Keratinocyte (primary cell): ENCODE data around the gene ANKRD45.
"Not testable (repeated sequence)": the region's sequence is repeated elsewhere in the genome, so short reads cannot be mapped to it uniquely, and the experiment has no call there.

ENCODE experiments used
- CTCF ChIP-seq, 3 experiments: IDR thresholded peaks in 1 of 3; conservative IDR thresholded peaks in 1 of 3; optimal IDR thresholded peaks in 1 of 3; 2 replicates in 2 of 3; 3 replicates in 1 of 3; pipeline versions ENCODE3 to v1.5.1; 2011; ENCODE audit warnings: low read length in 3 of 3, mild to moderate bottlenecking in 3 of 3, moderate library complexity in 2 of 3, control low read depth in 1 of 3, inconsistent platforms in 1 of 3; ENCODE audit not compliant: insufficient read depth in 2 of 3; ENCODE audit errors: extremely low read depth in 1 of 3
- EZH2 ChIP-seq: IDR thresholded peaks from one replicate; pipeline ENCODE4 v1.6.1; 2012; ENCODE audit warnings: inconsistent platforms, mild to moderate bottlenecking, low read length, moderate library complexity

- not testable (repeated sequence) for TF ChIP-seq EZH2; CTCF (optimal IDR thresholded peaks at IDR 0.05 in 1 of 3, IDR thresholded peaks at IDR 0.05 in 1 of 3, conservative IDR thresholded peaks at IDR 0.05 in 1 of 3; ENCODE audit: extremely low read depth in 1 of 3, insufficient read depth in 2 of 3, low read length in 3 of 3)
These were observed 27.1 kb downstream of the ANKRD45 start for GRCh38 chr1:173642450-173643139.
